Activated T-helper 1 cell treated with Interleukin-2 at 50 U/mL for 16 hours (primary cell): ENCODE measurements around the gene LGSN.
"Not testable (repeated sequence)": the region's sequence is repeated elsewhere in the genome, so short reads cannot be mapped to it uniquely, and the experiment has no call there.

ENCODE experiments used
- DNase-seq: peaks from one replicate; pipeline ENCODE4 v3.0.0-alpha.2; 2020; ENCODE audit warnings: low read depth

Gene LGSN, protein sequence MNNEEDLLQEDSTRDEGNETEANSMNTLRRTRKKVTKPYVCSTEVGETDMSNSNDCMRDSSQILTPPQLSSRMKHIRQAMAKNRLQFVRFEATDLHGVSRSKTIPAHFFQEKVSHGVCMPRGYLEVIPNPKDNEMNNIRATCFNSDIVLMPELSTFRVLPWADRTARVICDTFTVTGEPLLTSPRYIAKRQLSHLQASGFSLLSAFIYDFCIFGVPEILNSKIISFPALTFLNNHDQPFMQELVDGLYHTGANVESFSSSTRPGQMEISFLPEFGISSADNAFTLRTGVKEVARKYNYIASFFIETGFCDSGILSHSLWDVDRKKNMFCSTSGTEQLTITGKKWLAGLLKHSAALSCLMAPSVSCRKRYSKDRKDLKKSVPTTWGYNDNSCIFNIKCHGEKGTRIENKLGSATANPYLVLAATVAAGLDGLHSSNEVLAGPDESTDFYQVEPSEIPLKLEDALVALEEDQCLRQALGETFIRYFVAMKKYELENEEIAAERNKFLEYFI

DNA sequence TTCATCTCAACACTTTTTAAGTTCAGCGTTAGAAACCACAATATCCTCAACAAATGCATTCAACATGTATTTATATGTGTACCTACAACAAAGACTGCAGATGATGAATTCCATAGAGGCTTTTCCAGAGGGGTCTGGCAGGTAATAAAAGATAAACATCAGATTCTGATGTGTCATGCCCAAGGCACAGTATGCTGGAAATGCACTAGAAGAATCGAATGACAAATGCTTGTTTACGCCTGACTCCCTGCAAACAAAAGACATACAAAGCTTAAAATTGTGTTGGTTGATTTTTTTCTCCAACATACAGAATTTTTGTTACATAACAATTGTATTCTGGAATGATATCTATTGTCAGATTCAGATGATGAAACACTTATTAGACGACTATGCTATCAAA is at the start of gene LGSN:
LGSN (minus strand) TSS at position 45 of the 400 bp plus-strand sequence; CDS start at position 5, 40 bp downstream.
- DNase-seq, result no peak

GRCh38 chr6:63368347-63368746 is 48.6 kb upstream of the LGSN start:
- DNase-seq, result no peak

GRCh38 chr6:63362500-63363120 is 42.8 kb upstream of the LGSN start:
- not testable (repeated sequence) for DNase-seq

DNA sequence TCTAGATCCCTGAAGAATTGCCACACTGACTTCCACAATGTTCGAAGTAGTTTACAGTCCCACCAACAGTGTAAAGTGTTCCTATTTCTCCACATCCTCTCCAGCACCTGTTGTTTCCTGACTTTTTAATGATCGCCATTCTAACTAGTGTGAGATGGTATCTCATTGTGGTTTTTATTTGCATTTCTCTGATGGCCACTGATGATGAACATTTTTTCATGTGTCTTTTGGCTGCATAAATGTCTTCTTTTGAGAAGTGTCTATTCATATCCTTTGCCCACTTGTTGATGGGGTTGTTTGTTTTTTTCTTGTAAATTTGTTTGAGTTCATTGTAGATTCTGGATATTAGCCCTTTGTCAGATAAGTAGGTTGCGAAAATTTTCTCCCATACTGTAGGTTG is 37.6 kb upstream of the LGSN start:
- not testable (repeated sequence) for DNase-seq

DNA sequence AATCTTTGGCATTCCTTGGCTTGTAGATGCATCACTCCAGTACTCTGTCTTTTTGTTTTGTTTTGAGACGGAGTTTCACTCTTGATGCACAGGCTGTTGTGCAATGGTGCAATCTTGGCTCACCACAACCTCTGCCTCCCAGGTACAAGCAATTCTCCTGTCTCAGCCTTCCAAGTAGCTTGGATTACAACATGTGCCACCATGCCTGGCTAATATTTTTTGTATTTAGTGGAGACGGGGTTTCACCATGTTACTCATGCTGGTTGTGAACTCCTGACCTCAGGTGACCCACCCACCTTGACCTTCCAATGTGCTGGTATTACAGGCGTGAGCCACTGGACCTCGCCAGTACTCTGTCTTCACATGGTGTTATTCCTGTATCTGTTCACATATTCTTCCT is 35.8 kb upstream of the LGSN start:
- DNase-seq, result no peak

DNA sequence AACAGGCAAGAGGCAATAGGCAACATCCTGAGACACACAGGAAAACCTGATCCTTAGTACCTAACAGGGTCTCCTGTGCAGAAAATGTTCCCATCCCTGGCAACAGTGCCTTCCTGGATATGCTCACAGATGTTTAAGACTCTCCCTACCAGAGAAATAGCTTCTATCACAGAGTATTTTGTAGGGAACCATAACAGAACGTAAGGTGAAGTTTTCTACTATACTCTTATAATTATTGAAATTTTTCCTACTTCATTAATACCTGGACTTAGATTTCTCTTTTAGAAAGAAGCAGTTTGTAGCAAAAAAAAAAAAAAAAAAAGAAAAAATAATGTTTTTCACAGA is 33.5 kb upstream of the LGSN start:
- no peak for DNase-seq

DNA sequence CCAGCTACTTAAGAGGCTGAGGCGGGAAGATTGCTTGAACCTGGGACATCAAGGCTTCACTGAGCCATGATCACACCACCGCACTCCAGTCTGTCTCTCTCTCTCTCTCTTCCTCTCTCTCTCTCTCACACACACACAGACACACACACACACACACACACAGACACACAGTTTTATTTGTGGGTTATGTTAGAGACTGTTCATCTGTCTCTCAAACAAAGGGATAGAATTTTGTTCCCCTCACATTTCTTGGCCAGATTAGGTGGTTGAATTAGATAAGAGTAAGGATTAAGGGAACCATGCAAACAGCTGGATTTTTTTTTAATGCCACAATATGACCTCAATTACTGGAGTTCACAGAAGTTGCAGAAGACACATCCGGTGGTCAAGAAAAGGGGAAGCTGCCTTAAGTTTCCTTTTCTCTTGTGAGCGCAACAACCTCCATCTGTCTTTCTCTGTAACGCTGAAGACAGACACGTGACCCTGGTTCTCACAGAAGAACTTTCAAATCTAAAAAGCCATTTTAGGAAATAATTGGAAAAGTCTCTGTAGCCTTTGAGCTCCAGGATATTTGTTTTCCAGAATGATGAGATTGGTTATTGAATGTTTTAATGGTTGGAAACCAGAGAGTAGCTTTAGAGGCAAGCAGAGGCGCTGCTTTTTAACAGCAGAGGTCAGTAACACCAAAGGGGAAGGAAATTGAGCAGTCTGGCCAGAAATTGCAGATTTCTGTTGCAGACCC is 32.9 kb upstream of the LGSN start:
- DNase-seq, result no peak

DNA sequence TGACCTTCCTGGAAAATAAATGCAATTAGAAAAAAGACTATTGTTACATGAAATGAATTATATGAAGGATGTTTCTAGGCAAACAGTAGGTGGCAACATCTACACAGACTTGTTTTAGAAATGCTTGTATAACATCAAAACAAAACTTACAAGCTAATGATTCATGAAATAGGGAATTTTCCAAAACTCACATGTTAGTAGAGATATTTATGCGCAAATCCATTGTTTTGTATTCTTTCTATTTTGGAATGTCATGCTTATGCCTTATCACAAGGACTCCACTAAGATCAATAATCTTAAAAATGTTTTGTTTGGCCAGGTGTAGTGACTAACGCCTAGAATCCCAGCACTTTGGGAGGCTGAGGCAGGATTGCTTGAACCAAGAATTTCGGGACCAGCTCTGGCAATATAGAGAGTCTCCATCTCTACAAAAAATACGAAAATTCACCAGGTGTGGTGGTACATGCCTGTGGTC is 32.3 kb upstream of the LGSN start:
- DNase-seq, result no peak

DNA sequence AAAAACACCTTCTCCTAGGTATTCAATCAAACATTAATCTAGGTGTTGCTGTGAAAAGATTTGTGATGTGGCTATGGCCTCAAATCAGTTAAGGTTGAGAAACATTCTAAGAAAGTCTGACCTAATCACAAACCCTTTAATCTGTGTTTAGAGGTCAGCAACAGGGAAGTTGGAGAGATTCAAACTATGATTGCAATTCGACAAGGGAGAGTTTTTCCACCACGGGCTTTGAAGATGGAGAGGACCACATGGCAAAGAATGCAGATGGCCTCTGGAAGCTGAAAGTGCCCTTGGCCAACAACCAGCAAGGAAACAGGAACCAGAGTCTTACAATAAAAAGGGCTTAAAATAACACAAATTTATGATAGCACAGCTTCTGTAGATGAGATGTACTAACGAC is 29.6 kb upstream of the LGSN start:
- DNase-seq, result no peak

DNA sequence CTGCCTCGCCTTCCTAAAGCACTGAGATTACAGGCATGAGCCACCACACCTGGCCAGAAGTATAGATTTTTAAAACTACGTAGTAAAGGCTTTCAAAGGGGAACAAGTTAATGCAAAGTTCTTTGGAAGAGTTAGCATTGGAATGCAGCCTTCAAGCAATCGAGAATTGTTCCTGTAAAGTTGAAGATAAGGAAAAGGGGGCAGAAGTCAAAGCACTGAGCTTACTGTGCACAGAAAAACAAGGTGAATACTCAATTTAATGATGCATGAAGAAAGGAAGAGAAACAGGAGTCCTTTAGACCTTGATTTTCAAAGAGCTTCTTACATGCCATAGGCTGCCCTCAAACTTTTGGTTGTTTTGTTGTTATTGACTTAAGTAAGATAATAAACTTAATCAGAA is 29.1 kb upstream of the LGSN start:
- DNase-seq, result no peak

DNA sequence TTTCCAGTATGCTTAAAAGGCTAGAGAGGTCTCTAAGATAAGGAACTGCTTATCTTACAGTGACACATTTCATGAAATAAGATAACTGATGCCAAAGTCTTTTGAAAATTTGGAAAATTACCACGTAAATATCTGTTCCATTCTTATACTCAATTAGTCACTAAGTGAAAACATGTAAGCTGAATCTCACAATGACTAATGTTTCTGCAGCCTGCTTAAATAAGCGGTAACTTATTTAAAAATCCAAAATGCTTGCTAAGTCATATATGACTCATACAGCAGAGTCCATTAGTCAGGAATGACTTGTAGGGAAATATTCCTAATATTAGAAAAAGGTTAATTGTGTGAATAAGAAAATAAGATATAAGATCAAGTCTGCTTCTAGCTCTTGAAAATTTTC is 27.8 kb upstream of the LGSN start:
- DNase-seq, result no peak

DNA sequence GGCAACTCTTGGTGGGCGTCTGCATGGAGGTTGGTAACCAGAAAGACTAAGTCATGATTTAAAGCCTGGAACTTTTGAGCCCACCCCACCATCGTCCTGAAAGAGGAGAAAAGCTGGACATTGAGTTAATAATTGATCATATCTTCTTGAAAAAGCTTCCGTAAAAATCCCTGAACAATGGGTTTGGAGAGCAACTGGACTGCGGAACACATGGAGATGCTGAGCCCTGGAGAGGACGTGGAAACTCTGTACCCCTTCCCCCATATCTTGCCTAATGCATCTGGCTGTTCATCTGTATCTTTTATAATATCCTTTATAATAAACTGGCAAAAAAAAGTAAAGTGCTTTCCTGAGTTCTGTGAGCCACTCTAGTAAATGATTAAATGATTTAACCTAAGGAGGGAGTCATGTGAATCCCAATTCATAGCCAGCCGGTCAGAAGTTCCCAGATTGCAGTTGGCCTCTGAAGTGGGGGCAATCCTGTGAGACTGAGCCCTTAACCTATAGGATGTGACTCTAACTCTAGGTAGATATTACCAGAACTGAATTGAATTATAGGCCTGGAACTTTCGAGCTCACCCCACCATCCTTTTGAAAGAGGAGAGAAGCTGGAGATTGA is 26.5 kb upstream of the LGSN start:
- no peak for DNase-seq

DNA sequence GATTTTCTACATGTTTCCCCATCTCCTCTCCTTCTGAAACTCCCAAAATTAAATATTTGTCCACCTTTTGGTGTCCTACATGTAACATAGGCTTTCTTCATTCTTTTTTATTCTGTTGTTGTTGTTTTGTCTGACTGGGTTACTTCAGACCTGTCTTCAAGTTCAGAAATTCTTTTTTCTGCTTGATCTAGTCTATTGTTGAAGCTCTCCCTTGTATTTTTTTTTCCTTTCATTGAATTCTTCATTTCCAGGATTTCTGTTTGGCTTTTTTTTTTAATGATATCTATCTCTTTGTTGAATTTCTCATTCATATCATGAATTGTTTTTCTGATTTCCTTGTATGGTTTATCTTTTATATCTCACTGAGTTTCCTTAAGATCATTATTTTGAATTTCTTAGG is 20.6 kb upstream of the LGSN start:
- no peak for DNase-seq

DNA sequence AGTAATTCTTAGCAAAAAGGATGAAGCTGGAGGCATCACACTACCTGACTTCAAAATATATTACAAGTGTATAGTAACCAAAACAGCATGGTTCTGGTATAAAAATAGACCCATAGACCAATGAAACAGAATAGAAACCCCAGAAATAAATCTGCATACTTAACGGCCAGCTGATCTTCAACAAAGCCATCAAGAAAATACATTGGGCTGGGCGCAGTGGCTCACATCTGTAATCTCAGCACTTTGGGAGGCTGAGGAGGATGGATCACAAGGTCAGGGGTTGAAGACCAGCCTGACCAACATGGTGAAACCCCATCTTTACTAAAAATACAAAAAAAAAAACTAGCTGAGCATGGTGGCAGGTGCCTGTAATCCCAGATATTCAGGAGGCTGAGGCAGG is 14.9 kb upstream of the LGSN start:
- not testable (repeated sequence) for DNase-seq

GRCh38 chr6:63333440-63333839 is 13.7 kb upstream of the LGSN start:
- no peak for DNase-seq

GRCh38 chr6:63326630-63327029 is 6.8 kb upstream of the LGSN start:
- DNase-seq, result not testable (repeated sequence)

- DNase-seq, result no peak
Measured at GRCh38 chr6:63322981-63323380, 3.2 kb upstream of the LGSN start.

GRCh38 chr6:63321821-63322220 is 2.0 kb upstream of the LGSN start:
- DNase-seq, result no peak

DNA sequence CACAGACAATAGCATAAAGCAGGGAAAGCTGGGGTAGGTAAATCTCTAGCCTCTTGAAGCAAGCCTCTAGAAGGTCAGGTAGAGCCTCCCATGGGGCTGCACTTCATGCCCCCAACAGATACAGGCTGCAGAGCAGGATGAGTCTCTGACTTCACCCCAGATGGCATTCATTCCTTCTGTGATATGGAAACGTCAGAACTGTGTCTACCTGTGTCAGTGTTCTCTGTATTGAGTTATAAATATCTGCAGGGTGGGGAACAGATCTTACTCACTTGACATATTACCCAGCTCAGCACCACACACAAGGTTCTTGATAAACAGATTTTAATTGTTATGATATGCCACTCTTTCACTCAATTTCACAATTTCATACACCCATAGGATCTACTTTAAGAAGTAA is 2.1 kb downstream of the LGSN start:
- no peak for DNase-seq

GRCh38 chr6:63316113-63316512 is 3.7 kb downstream of the LGSN start:
- DNase-seq, result no peak

GRCh38 chr6:63313111-63313510 is 6.7 kb downstream of the LGSN start:
- DNase-seq, result no peak

- DNase-seq, result no peak
Measured at GRCh38 chr6:63307581-63308246, 12.1 kb downstream of the LGSN start.
